ENCODE data around the gene XPA.
"Not testable (repeated sequence)": the region's sequence is repeated elsewhere in the genome, so short reads cannot be mapped to it uniquely, and the experiment has no call there.

The XPA gene

GRCh38 chr9:97703437-97704344 lies 6.6 kb upstream of the XPA start:
- no peak for DNase-seq

- DNase-seq = not testable (repeated sequence)
These were observed 2.7 kb upstream of the XPA start for GRCh38 chr9:97699824-97700223.

- not testable (repeated sequence) for DNase-seq
These were observed 2.1 kb upstream of the XPA start for GRCh38 chr9:97699281-97699680.

- DNase-seq = no peak
These were observed 1.7 kb upstream of the XPA start for GRCh38 chr9:97698865-97699264.

- no peak for DNase-seq
These were observed 697 bp upstream of the XPA start for GRCh38 chr9:97697837-97698236.

GRCh38 chr9:97695995-97696802 lies 941 bp downstream of the XPA start:
- DNase-seq = no peak

GRCh38 chr9:97695390-97695789 lies 1.8 kb downstream of the XPA start:
- no peak for DNase-seq

GRCh38 chr9:97694769-97695168 lies 2.4 kb downstream of the XPA start:
- no peak for DNase-seq

- DNase-seq = no peak
These were observed 7.5 kb downstream of the XPA start for GRCh38 chr9:97689401-97690180.

- DNase-seq = no peak
These were observed 8.5 kb downstream of the XPA start for GRCh38 chr9:97688654-97689053.

- no peak for DNase-seq
These were observed 14.9 kb downstream of the XPA start for GRCh38 chr9:97682242-97682641.

- no peak for DNase-seq
These were observed 21.5 kb downstream of the XPA start for GRCh38 chr9:97675655-97676054.

GRCh38 chr9:97673922-97674321 lies 23.2 kb downstream of the XPA start:
- DNase-seq = no peak

GRCh38 chr9:97672403-97672802 lies 24.7 kb downstream of the XPA start:
- no peak for DNase-seq

GRCh38 chr9:97670586-97670985 lies 26.6 kb downstream of the XPA start:
- DNase-seq = no peak

GRCh38 chr9:97668485-97668884 lies 28.7 kb downstream of the XPA start:
- DNase-seq = no peak

GRCh38 chr9:97666907-97667686 lies 30.0 kb downstream of the XPA start:
- DNase-seq = no peak

GRCh38 chr9:97665742-97666141 lies 31.4 kb downstream of the XPA start:
- DNase-seq = no peak

GRCh38 chr9:97660847-97661246 lies 36.3 kb downstream of the XPA start:
- DNase-seq = no peak

- DNase-seq = no peak
These were observed 36.8 kb downstream of the XPA start for GRCh38 chr9:97660340-97660739.

- no peak for DNase-seq
These were observed 37.4 kb downstream of the XPA start for GRCh38 chr9:97659771-97660170.

- no peak for DNase-seq
These were observed 38.4 kb downstream of the XPA start for GRCh38 chr9:97658707-97659106.
